Fibroblast of lung (primary cell): Measurements from ENCODE around the gene SP5.

ENCODE experiments used
- CTCF ChIP-seq, 2 donors: IDR thresholded peaks in 1 of 2; conservative IDR thresholded peaks in 1 of 2; 1 replicate in 1 of 2; 2 replicates in 1 of 2; pipeline ENCODE4 v1.5.1; 2011 to 2012; ENCODE audit warnings: low read length in 2 of 2, control low read depth in 1 of 2, inconsistent platforms in 1 of 2, low read depth in 1 of 2, mild to moderate bottlenecking in 1 of 2
- EZH2 ChIP-seq: IDR thresholded peaks from 2 replicates; pipeline ENCODE4 v1.5.1; 2012; ENCODE audit warnings: low read length, control low read depth, mild to moderate bottlenecking; ENCODE audit errors: missing control alignments

DNA sequence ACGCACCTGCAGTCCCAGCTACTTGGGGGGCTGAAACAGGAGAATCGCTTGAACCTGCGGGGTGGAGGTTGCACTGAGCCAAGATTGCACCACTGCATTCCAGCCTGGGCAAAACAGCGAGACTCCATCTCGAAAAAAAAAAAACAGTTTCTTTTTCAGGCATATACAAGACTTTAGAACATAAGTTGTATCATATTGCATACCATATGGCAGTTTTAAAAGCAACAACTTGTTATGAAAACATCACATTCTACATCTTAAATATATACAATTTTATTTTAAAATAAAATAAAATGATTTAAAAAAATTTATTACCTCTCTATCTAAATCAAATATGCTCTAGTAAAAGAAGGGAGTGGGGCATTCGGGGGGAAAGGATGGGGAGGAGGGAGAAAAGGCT, 39.4 kb upstream of the SP5 start:
- TF ChIP-seq CTCF (conservative IDR thresholded peaks at IDR 0.05 in 1 of 2, IDR thresholded peaks at IDR 0.05 in 1 of 2; ENCODE audit: low read depth in 1 of 2, low read length in 2 of 2) (no peak), EZH2 (no peak)
